ENCODE data around the gene THUMPD3. TPM values are rescaled to one million over a fixed set of nuclear protein-coding genes. Genes with fewer than 3 reads are reported as not detected.
A peak's percentile ranks its signal among the peaks of the same experiment; 100 is the strongest.

Gene THUMPD3
- total RNA-seq, 2 donors from 2014 or later, result 28.4 to 30.5 TPM

- peak overlapping the region; percentile 96 to 99 for H3K27ac ChIP-seq
- H3K4me1 ChIP-seq, result peaks cover 0 to 70% of the 10 kb centered on the region in 2 donors
Observed at GRCh38 chr3:9396632-9397331, 33.9 kb downstream of the THUMPD3 start.

GRCh38 chr3:9397332-9397905 is 34.6 kb downstream of the THUMPD3 start, which contains the start of gene SETD5:
SETD5 (plus strand) TSS chr3:9397615; CDS start chr3:9428939, 31,324 bp downstream.
- Histone ChIP-seq H3K4me1 (peaks cover 0 to 71% of the 10 kb centered on the region in 2 donors), H3K9me3 (no peaks in the 10 kb centered on the region), H3K36me3 (no peaks in the 10 kb centered on the region), H3K4me3 (peak within 1 kb of the TSS; percentile 90), H3K27ac (peak within 1 kb of the TSS; percentile 96 to 99), H3K27me3 (no peaks in the 10 kb centered on the region)
- TF ChIP-seq, protein P1, sequence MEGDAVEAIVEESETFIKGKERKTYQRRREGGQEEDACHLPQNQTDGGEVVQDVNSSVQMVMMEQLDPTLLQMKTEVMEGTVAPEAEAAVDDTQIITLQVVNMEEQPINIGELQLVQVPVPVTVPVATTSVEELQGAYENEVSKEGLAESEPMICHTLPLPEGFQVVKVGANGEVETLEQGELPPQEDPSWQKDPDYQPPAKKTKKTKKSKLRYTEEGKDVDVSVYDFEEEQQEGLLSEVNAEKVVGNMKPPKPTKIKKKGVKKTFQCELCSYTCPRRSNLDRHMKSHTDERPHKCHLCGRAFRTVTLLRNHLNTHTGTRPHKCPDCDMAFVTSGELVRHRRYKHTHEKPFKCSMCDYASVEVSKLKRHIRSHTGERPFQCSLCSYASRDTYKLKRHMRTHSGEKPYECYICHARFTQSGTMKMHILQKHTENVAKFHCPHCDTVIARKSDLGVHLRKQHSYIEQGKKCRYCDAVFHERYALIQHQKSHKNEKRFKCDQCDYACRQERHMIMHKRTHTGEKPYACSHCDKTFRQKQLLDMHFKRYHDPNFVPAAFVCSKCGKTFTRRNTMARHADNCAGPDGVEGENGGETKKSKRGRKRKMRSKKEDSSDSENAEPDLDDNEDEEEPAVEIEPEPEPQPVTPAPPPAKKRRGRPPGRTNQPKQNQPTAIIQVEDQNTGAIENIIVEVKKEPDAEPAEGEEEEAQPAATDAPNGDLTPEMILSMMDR (IDR thresholded peaks at IDR 0.05), result no peak
- DNase-seq (ENCODE audit: low spot score), result peak; percentile 99

More at GRCh38 chr3:9396632-9397331, 33.9 kb downstream of the THUMPD3 start:
- DNase-seq (ENCODE audit: low spot score), result peak; percentile 99
- TF ChIP-seq, protein P1 (IDR thresholded peaks at IDR 0.05), result no peak
- Histone ChIP-seq H3K4me3 (peak overlapping the region; percentile 90), H3K36me3 (peaks cover under 1% of the 10 kb centered on the region), H3K9me3 (no peaks in the 10 kb centered on the region), H3K27me3 (no peaks in the 10 kb centered on the region)

DNA sequence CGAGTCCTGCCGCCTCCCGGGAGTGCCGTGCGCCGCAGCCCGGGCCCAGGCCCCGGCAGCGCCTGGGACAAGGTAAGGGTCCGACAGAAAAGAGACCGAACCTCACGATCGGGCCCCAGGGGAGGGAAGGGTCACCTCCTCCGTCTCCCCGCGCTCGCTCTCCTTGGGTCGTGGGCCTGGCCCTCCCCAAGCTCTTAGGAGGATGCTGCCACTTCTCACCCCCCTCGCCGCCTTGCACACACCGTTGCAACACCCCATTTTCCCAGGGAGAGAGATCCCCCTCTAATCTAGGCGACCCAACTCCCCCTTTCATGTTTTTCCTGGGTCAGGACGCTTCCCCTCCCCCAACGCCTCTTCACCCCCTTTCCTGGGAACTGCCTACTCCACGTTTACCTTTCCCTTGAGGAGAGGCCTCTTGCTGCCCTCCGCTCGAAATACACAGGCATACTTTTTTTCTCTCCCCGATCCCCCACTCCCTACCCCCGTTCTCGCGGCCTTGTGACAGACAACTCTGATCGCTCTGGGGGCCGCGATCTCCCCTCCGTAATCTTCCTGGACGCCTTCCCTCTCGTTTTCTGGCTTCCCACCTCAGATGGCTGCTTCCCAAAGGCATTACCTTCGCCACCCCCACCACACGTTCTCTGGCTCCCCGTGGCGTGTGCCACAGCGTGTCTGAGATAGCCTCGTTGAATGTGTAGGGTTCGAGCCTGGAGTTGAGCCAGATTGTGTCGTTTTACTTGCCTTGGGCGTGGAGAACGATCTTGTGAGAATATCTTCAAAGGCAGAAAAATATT is 35.2 kb downstream of the THUMPD3 start:
- TF ChIP-seq, protein P1 (IDR thresholded peaks at IDR 0.05), result no peak
- Histone ChIP-seq H3K9me3 (no peaks in the 10 kb centered on the region), H3K27me3 (no peaks in the 10 kb centered on the region), H3K27ac (peak overlapping the region; percentile 96 to 99), H3K4me3 (peak overlapping the region; percentile 90), H3K36me3 (no peaks in the 10 kb centered on the region), H3K4me1 (peaks cover 0 to 73% of the 10 kb centered on the region in 2 donors)
- DNase-seq (ENCODE audit: low spot score), result peak; percentile 61

DNA sequence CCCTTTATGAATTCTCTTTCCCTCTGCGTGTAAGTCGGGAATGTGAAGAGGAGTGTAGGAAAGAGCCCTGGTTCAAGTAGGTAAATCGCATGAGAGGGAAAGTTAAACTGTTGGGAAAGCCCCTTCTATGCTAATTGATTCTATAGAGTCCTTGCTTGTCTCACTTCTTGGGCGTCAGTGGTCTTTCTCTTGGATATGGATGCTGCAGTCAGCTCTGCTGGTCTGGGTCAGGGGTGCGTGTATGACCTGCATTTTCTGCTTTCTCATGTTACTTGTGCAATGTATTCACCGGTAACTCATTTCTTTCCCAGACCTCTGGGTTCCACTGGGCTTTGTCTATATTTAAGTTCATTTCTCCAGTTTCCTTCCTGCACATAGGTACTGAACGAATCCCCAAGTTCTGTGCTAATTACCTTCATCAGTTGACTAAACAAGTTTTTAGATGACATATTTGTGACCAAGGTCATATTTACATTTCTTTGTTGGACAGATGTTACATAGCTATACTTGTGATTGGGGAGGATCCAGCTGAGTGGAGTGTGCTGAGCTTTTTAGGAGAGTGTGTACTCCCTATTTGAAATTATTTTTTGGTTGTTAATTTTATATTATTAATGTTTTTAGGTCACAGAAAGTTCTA is 36.0 kb downstream of the THUMPD3 start:
- TF ChIP-seq, protein P1 (IDR thresholded peaks at IDR 0.05), result no peak
- H3K9me3 ChIP-seq, result no peaks in the 10 kb centered on the region
- H3K27ac ChIP-seq, result peak overlapping the region; percentile 96 to 99
- no peaks in the 10 kb centered on the region for H3K27me3 ChIP-seq
- DNase-seq (ENCODE audit: low spot score), result no peak
- peak overlapping the region; percentile 90 for H3K4me3 ChIP-seq
- no peaks in the 10 kb centered on the region for H3K36me3 ChIP-seq
- peaks cover 0 to 73% of the 10 kb centered on the region in 2 donors for H3K4me1 ChIP-seq

DNA sequence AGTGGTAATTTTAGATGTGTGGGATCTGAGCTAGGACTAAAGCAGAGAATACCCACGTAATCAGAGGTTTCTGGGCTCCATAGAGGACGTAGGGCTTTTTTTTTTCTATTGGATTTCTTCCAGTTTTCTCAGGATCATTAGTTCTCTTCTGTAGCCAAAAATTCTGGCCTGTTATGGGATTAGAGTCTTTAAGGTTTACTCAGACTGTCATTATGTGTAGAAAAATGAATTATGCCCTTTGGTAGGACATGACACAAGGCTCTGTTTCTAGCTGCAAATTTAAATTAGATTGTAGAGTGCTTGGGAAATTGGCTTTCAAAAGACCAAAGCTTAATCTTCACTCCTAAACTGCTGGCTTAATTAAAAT is 36.5 kb downstream of the THUMPD3 start:
- no peak for DNase-seq (ENCODE audit: low spot score)
- Histone ChIP-seq H3K27ac (peak overlapping the region; percentile 96 to 99), H3K4me3 (peak overlapping the region; percentile 90), H3K4me1 (peaks cover 0 to 73% of the 10 kb centered on the region in 2 donors), H3K27me3 (no peaks in the 10 kb centered on the region), H3K9me3 (no peaks in the 10 kb centered on the region), H3K36me3 (no peaks in the 10 kb centered on the region)
- TF ChIP-seq, protein P1 (IDR thresholded peaks at IDR 0.05), result no peak
